ENCODE measurements around the gene PPP1R1B.

Gene PPP1R1B

GRCh38 chr17:39615434-39615833 is 11.3 kb upstream of the PPP1R1B start:
- no peak for DNase-seq (ENCODE audit: low read depth)

DNA sequence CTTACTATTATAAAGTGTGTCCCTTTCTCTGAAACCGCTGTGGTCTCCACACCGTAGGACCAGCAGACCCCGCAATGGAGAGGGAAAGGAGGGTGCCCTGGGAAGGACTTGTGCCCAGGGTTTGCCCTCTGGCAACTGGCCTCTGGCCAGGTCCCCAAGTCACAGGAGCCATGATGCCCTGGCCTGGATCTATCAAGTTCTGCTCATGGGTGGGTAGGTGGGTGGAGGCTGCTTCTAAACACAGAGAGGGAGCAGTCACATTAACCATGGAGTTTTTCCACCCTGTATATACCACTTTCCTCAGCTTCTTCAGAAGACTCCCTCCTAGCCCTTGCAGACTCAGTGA is 9.7 kb upstream of the PPP1R1B start:
- no peak for DNase-seq (ENCODE audit: low read depth)

DNA sequence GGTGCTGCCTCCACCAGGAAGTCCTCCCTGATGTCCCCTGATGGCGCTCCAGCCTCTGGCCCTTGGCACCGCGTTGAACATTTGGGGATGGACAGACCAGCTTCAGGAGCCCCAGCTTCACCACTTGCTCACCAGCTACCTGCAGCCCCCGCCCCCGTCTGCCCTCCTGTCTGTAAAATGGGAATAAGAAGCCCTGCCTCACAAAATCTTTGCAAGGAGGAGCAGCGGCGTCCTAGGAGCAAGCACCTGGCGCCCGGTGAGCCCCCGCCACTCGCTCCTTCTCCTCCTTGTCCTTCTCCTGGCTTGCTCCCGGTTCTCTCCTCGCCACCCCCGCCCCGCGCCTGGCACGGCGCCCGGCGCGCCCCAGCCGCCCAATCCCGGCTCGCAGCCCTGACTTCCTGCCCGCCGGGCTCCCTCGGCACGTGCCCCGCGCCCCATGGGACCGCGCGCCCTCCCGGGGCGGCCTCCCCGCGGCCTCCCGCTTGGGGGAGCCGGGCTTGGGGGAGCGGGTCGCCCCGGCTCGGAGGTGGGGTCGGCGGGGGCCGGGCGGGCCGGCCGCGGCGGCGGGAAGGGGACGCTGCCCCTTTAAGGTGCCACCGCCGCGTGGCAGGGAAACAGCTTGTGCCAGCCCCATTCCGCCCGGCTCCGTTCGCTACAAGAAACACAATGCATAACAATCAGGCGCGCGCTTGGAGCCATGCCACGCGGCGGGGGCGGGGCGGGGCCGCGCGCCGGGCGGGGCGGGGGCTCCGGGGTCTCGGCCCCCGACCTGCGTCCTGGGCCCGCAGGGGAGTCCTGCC is 9.1 kb upstream of the PPP1R1B start:
- DNase-seq (ENCODE audit: low read depth): peak; percentile 45

- no peak for DNase-seq (ENCODE audit: low read depth)
These were observed 8.4 kb upstream of the PPP1R1B start for GRCh38 chr17:39618246-39618913.

GRCh38 chr17:39618956-39619785 is 7.6 kb upstream of the PPP1R1B start:
- no peak for DNase-seq (ENCODE audit: low read depth)

- DNase-seq (ENCODE audit: low read depth): no peak
These were observed 7.0 kb upstream of the PPP1R1B start for GRCh38 chr17:39619786-39620101.

- peak; percentile 89 for DNase-seq (ENCODE audit: low read depth)
These were observed 5.0 kb upstream of the PPP1R1B start for GRCh38 chr17:39621523-39622379.

GRCh38 chr17:39622380-39623006 is 4.3 kb upstream of the PPP1R1B start:
- DNase-seq (ENCODE audit: low read depth): no peak

DNA sequence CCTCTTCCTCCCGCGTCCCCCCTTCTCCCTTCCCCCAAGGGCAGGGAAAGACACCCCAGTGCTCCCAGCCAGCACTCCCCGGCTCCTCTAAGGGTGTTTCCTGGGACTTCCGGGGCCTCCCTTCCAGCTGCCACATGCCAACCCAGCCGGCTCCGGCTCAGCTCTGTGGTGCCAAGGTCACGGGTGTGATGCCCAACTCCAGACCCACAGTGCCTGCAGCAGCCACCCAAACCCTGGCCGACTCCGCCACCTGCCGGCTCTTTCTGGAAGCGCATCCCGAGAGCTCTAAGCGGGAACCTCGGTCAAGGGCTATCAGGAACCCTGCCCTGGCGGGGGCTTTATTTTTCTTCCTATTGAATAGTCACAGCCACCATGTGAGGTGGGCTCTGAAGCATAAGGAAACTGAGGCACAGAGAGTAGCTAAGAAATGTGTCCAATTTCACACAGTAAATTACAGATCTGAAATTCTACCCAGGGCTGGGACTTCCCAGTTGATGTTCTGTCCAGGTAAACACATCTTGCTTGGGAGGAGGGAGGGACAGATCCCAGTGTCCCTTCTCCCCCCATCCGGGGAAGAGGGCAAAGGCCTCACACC is 3.3 kb upstream of the PPP1R1B start:
- DNase-seq (ENCODE audit: low read depth): peak; percentile 84

DNA sequence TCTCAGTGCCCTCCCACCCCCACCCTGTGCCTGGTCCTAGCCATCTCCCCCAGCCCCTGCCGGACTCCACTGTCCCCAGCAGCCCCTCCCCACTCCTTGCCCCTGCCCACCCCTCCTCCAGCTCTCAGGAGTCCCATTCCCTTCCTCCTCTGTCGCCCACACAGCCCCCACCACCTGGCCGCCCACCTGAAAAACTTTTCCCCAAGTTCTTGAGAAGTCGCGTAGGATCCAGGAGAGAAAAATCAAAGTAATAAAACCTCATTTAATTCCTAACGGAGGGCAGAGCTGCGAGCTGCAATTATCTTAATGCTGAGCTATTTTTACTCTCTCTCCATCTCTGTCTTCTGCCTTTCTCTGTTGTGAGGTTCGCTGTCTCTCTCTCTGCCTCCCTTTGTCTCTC is 2.4 kb upstream of the PPP1R1B start:
- no peak for DNase-seq (ENCODE audit: low read depth)

DNA sequence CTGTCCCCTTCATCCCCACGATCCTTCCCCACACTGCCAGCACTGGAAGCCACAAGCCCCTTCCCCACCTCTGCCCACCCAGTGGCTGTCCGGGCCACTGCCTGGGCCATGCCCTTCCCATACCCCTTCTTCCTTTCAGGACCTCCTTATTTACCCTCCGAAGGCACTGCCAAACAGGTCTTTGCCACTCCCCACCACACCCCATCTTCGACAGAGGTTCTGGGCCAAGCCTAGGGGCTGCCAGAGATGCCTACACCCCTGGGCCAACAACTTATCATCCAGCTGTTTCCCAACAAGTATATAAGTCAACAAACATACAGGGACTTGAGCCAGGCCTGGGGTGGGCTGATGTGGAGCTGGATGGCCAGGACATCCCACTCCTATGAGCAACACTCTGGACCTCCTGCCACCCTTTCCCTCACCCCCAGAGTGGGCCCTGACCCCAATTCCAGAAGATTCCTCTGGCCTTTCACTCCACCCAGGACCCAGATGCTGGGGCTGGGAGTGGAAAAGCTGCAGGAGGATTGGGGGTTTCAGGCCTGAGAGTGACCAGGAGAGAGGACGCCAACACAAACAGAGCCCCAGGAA is 1.5 kb upstream of the PPP1R1B start:
- no peak for DNase-seq (ENCODE audit: low read depth)

GRCh38 chr17:39627047-39627711 is 427 bp downstream of the PPP1R1B start:
- DNase-seq (ENCODE audit: low read depth): no peak

DNA sequence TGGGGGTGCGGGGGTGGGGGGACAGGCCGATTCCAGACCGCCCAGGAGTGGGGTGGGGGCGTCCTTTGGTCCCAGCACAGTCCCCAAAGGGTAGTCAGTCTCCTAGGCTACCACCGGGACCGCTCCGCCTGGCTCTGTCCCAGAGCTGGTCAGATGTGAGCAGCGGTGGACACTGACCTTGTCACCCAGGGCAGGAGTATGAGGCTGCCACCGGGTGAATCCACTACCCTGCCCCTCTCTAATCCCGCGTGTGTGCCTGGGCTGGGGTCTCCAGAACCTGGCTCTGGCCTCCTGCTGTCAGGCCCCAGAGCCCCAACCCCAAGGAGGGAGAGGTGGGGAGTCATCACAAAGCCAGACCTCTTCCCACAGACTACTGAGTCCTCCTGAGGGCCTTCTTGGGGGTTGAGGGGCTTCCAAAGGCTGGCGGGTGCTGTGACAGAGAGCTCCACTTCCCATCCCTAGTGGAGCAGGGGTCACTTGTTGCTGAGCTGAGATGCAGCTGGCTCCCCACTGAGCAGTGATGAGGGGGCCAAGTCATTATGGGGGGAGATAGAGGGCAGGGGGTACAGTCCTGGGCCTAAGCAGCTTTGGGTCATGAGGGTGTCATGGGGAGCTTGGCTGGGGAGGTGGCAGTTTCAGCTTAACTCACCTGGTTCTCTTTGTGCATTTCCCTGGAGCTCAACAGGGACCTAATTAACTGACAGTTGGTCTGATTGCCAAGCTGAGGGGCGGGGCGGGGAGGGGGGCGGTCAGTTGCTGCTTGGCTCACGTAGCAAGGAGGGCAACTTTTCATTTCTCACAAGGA is 1.2 kb downstream of the PPP1R1B start:
- DNase-seq (ENCODE audit: low read depth): no peak

DNA sequence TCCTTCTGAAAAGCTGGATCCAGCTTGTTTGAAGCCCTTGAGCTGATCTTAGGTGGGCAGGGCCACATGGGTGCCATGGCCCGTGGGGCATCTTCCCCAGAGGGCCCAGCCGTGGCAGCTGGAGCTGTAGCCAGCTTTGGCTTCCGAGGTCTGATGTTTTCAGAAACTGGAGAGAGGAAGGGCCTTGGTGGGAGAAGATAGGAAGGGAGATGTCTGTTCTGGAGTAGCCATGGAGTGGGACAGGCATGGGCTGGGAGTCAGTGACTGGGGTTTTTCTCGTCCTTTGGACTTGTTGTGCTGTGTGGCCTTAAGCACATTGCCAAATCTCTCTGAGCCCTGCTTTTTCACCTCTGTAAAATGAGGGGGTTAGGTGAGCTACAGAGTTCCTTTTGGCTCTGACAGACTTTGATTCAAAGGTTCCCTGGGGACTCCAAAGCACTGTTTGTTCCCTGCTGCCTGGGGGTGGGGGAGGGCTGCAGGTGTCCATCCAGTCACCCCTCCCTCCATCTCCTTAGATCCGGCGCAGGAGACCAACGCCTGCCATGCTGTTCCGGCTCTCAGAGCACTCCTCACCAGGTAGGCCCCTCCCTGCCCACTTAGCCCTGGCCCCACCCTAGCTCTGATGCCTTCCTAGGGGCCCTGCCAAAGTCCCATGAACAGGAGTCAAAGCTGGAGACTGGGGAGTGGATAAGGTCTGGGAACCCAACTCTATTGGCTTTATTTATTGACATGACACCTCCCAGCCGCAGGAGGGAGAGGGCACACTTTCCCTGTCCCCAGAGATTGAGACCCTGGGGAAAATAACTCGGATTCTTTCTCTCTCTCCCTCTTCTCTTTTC is 2.1 kb downstream of the PPP1R1B start:
- no peak for DNase-seq (ENCODE audit: low read depth)

DNA sequence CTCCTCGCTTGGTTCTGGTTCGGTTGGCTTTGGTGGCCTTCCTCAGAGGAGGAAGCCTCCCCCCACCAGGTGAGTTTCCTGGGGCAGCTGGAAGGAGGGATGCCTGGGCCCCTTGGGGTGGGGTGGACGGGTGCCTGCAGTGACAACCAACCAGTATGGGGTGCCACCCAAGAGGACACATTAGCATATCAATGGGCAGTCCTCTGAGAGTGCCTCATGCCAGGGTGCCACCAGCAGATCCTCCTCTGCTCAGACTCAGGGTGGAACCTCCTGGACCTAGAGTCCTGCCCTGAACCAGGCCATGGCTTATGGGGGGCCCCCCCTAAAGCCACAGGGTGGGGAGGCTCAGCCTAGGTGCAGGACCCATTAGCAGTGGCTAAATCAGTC is 2.7 kb downstream of the PPP1R1B start:
- DNase-seq (ENCODE audit: low read depth): no peak

- no peak for DNase-seq (ENCODE audit: low read depth)
These were observed 3.1 kb downstream of the PPP1R1B start for GRCh38 chr17:39629898-39630297.

GRCh38 chr17:39631403-39631802 is 4.7 kb downstream of the PPP1R1B start:
- DNase-seq (ENCODE audit: low read depth): no peak

DNA sequence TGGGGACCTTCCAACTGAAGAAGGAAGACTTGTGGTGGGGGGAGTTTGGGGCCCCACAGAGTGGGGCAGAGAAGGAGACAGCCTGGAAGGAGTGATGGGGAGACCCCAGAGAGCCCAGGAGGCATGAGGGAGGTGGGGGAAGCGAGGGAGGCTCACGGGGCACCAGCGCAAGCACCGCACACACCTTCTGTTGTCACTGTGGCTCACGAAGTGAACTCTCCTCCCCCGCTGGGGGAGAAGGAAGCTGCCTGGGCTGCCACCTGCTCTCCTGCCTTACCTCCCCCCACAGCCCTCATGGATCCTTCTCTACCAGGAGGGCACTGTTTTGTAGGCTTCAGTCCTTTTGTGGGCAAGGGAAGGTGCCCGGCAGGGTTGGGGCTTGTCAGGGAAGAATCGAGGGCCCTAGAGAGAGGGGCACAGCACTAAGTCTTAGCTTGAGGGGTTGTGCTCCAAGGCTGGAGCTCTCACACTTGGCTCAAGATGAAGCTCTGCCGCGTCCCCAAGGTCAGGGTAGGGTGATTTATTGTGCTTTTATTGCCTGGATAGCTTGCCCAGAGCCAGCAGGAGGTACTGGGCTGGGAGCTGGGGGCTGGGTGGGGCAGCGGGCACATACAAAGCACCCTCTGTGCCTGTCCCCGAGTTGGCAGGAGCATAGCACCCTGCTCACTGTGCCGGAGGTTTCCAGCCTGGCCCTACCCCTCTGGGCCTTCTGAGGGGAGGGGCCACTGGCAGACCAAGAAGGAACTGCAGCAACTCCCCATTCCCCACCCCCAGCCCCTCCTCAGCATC is 5.6 kb downstream of the PPP1R1B start:
- DNase-seq (ENCODE audit: low read depth): no peak

Data from activated T-cell treated with anti-CD3 and anti-CD28 coated beads for 1 hour (primary cell).